Stimulated activated CD4-positive, alpha-beta T cell treated with anti-CD3 and anti-CD28 coated beads, TNF-alpha, amount 100 ng/mL, for 1 hour (primary cell): ENCODE measurements around the gene PDE11A.

Experiments
- DNase-seq, 3 donors: peaks; one replicate each; pipeline ENCODE4 v3.0.0-alpha.2; 2020; ENCODE audit warnings: low read depth in 3 of 3, low spot score in 1 of 3

Gene PDE11A

GRCh38 chr2:177730363-177730762 is 342.2 kb downstream of the PDE11A start:
- DNase-seq, result no peak

- no peak for DNase-seq
Observed at GRCh38 chr2:177728920-177729319, 343.7 kb downstream of the PDE11A start.

- no peak for DNase-seq
Observed at GRCh38 chr2:177728399-177728765, 344.2 kb downstream of the PDE11A start.

GRCh38 chr2:177727577-177728398 is 344.8 kb downstream of the PDE11A start:
- no peak for DNase-seq

GRCh38 chr2:177726931-177727348 is 345.6 kb downstream of the PDE11A start:
- DNase-seq, result no peak

GRCh38 chr2:177724398-177725287 is 347.9 kb downstream of the PDE11A start:
- no peak for DNase-seq

- DNase-seq, result no peak
Observed at GRCh38 chr2:177723235-177723634, 349.3 kb downstream of the PDE11A start.

GRCh38 chr2:177721818-177722567 is 350.6 kb downstream of the PDE11A start:
- DNase-seq, result no peak

- no peak for DNase-seq
Observed at GRCh38 chr2:177721087-177721486, 351.5 kb downstream of the PDE11A start.

GRCh38 chr2:177717831-177718618 is 354.6 kb downstream of the PDE11A start:
- DNase-seq, result no peak

GRCh38 chr2:177716484-177716883 is 356.1 kb downstream of the PDE11A start:
- DNase-seq, result no peak

GRCh38 chr2:177715771-177716170 is 356.8 kb downstream of the PDE11A start:
- no peak for DNase-seq

- no peak for DNase-seq
Observed at GRCh38 chr2:177714704-177715103, 357.9 kb downstream of the PDE11A start.

GRCh38 chr2:177712462-177712861 is 360.1 kb downstream of the PDE11A start:
- DNase-seq, result no peak

- DNase-seq, result no peak
Observed at GRCh38 chr2:177711483-177712265, 360.9 kb downstream of the PDE11A start.

GRCh38 chr2:177710889-177711288 is 361.7 kb downstream of the PDE11A start:
- no peak for DNase-seq

- DNase-seq, result no peak
Observed at GRCh38 chr2:177709986-177710401, 362.6 kb downstream of the PDE11A start.

GRCh38 chr2:177708660-177709444 is 363.7 kb downstream of the PDE11A start:
- DNase-seq, result no peak

- no peak for DNase-seq
Observed at GRCh38 chr2:177708106-177708505, 364.5 kb downstream of the PDE11A start.
